OCI-LY7 (cell line): ENCODE measurements around the gene SLC2A8. TPM values are rescaled to one million over a fixed set of nuclear protein-coding genes. Genes with fewer than 3 reads are reported as not detected.
A peak's percentile ranks its signal among the peaks of the same experiment; 100 is the strongest.

ENCODE experiments used
- BruUV-seq: library from RNA; stranded (reverse); fragments of 400-500 nt; replicated peaks from 2 replicates; lab custom pipeline; 2021; lab: Mats Ljungman, UMichigan
- CTCF ChIA-PET: fragments of 300-600 bp; sonication (Branson Sonifier 250); formaldehyde crosslinking; loops from one replicate; lab custom pipeline; 2022; ENCODE audit warnings: antibody characterized with exemption; ENCODE audit not compliant: unreplicated experiment; lab: Charles Lee
- POLR2A ChIA-PET: fragments of 300-600 bp; sonication (Branson Sonifier 250); formaldehyde crosslinking; loops from one replicate; lab custom pipeline; 2022; ENCODE audit warnings: antibody characterized with exemption; lab: Charles Lee
- DNase-seq: peaks from one replicate; pipeline ENCODE4 v3.0.0-alpha.2; 2015; ENCODE audit warnings: low spot score
- H2AFZ ChIP-seq: fragments of 200-600 bp; sonication (generic), shearing (Covaris generic); 2 replicates; pipeline ENCODE4 v1.6.1; 2014; ENCODE audit warnings: mild to moderate bottlenecking, antibody characterized with exemption, low read length, moderate library complexity
- H3K27ac ChIP-seq: fragments of 200-600 bp; sonication (generic); 2 replicates; pipeline ENCODE4 v1.5.1; 2014; ENCODE audit warnings: mixed run types, low read depth, mild to moderate bottlenecking, moderate library complexity, low read length, inconsistent platforms; ENCODE audit not compliant: poor library complexity, severe bottlenecking
- H3K36me3 ChIP-seq: fragments of 200-600 bp; sonication (generic); 2 replicates; pipeline ENCODE4 v1.6.1; 2014; ENCODE audit warnings: mild to moderate bottlenecking, antibody characterized with exemption, low read length, moderate library complexity, mixed read lengths; ENCODE audit not compliant: insufficient read depth
- H3K4me1 ChIP-seq: fragments of 200-600 bp; sonication (generic); 2 replicates; pipeline ENCODE4 v1.5.1; 2014; ENCODE audit warnings: mild to moderate bottlenecking, low read length; ENCODE audit not compliant: insufficient read depth, poor library complexity, severe bottlenecking
- H3K4me2 ChIP-seq: fragments of 200-600 bp; sonication (generic); 2 replicates; pipeline ENCODE4 v1.6.1; 2014; ENCODE audit warnings: mild to moderate bottlenecking, low read length
- H3K4me3 ChIP-seq: fragments of 200-600 bp; sonication (generic); 2 replicates; pipeline ENCODE4 v1.5.1; 2014; ENCODE audit warnings: mild to moderate bottlenecking, low read depth, low read length; ENCODE audit not compliant: poor library complexity, severe bottlenecking
- H3K79me2 ChIP-seq: fragments of 200-600 bp; sonication (generic); 2 replicates; pipeline ENCODE4 v1.6.1; 2016; ENCODE audit warnings: low read depth, mild to moderate bottlenecking, low read length, moderate library complexity, mixed read lengths; ENCODE audit not compliant: insufficient read depth
- H3K9me2 ChIP-seq: fragments of 200-600 bp; sonication (generic); 2 replicates; pipeline ENCODE4 v1.6.1; 2016; ENCODE audit warnings: mild to moderate bottlenecking, low read length, mixed read lengths; ENCODE audit not compliant: insufficient read depth
- H3K9me3 ChIP-seq: fragments of 200-600 bp; sonication (generic); 2 replicates; pipeline ENCODE4 v1.6.1; 2014; ENCODE audit warnings: mild to moderate bottlenecking, mixed run types, low read length, mixed read lengths
- H4K20me1 ChIP-seq: fragments of 200-600 bp; sonication (generic); 2 replicates; pipeline ENCODE4 v1.6.1; 2014; ENCODE audit warnings: mild to moderate bottlenecking, antibody characterized with exemption, low read length, moderate library complexity, mixed read lengths; ENCODE audit not compliant: insufficient read depth
- EZH2phosphoT487 ChIP-seq: fragments of 200-600 bp; sonication (generic); IDR thresholded peaks from 2 replicates; pipeline ENCODE4 v1.6.1; 2018; ENCODE audit warnings: low read depth, borderline replicate concordance, mild to moderate bottlenecking, mixed run types, antibody characterized with exemption, low read length, moderate library complexity, mixed read lengths
- intact Hi-C: fragments of 100-400 bp; cut with micrococcal nuclease; formaldehyde crosslinking; loops from one replicate; pipeline ENCODE4 v1.10.0; 2022; ENCODE audit not compliant: unreplicated experiment
- total RNA-seq, 2 experiments: library from RNA; depleted of rRNA in 1 of 2; stranded (reverse); fragments of >200 nt in 1 of 2; shearing (Covaris generic) in 1 of 2; gene quantifications; 2 replicates each; pipeline ENCODE4 v1.2.3, GENCODE V29; 2014 to 2022
- TF ChIP-seq, protein P1 (sequence below): fragments of 200-600 bp; sonication (generic); conservative IDR thresholded peaks from 2 replicates; pipeline ENCODE4 v1.5.1; 2014; ENCODE audit warnings: mild to moderate bottlenecking, antibody characterized with exemption, low read length, moderate library complexity, mixed read lengths

Gene SLC2A8
- total RNA-seq, 2 experiments from 2014 or later = 11.9 to 19.6 TPM

DNA sequence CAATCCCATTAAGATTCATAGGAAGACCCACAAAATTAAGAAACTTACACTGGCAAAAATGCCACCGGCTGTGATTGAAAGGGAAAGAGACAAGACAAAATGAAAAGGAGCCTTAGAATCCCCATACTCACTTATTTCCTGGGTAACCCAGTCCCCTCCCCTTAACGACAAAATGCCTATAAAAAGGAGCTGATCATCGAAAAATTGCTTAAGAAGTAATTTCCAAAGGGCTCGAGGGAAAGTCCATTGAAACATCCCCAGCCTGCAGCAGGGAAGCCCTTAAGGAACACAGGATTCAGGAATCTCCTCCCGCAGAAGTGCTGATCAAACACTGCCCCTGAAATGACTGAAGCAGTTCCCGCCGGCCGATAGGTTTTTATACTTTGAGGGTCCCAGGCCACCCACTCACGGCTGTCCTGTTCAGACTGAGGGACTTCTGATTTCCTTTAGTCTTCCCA, 26.5 kb downstream of the SLC2A8 start:
- ChIA-PET POLR2A (interaction anchor here (0.6 to 1.3 kb wide), 5 partner anchors 13 to 902 kb away, joined by 3 to 5 read pairs (median 3); partner anchors contain the start of genes LRSAM1, RPL12 and SLC2A8), CTCF (interaction anchor here (0.6 kb wide), 1 partner anchor 503 kb away, joined by 3 read pairs; no protein-coding TSS in a partner anchor)
- no peaks in the 10 kb centered on the region for H4K20me1 ChIP-seq
- H3K9me3 ChIP-seq = no peaks in the 10 kb centered on the region
- peak overlapping the region; percentile 41 for H3K27ac ChIP-seq
- no peaks in the 10 kb centered on the region for H3K9me2 ChIP-seq
- BruUV-seq = TSS peak; percentile 83
- TF ChIP-seq, protein P1, sequence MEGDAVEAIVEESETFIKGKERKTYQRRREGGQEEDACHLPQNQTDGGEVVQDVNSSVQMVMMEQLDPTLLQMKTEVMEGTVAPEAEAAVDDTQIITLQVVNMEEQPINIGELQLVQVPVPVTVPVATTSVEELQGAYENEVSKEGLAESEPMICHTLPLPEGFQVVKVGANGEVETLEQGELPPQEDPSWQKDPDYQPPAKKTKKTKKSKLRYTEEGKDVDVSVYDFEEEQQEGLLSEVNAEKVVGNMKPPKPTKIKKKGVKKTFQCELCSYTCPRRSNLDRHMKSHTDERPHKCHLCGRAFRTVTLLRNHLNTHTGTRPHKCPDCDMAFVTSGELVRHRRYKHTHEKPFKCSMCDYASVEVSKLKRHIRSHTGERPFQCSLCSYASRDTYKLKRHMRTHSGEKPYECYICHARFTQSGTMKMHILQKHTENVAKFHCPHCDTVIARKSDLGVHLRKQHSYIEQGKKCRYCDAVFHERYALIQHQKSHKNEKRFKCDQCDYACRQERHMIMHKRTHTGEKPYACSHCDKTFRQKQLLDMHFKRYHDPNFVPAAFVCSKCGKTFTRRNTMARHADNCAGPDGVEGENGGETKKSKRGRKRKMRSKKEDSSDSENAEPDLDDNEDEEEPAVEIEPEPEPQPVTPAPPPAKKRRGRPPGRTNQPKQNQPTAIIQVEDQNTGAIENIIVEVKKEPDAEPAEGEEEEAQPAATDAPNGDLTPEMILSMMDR = peak; percentile 21; the same call in 1 of the 2 replicates
- TF ChIP-seq EZH2phosphoT487 = no peak
- peak overlapping the region; percentile 97 for H3K4me2 ChIP-seq
- DNase-seq = peak; percentile 17
- intact Hi-C loops = no loop called here
- H3K79me2 ChIP-seq = peaks cover 36% of the 10 kb centered on the region; the same call in 1 of the 2 replicates
- peaks cover 11% of the 10 kb centered on the region for H3K36me3 ChIP-seq
- H3K4me3 ChIP-seq = peak overlapping the region; percentile 84
- peak overlapping the region; percentile 96 for H2AFZ ChIP-seq
- H3K4me1 ChIP-seq = peaks cover 22% of the 10 kb centered on the region

DNA sequence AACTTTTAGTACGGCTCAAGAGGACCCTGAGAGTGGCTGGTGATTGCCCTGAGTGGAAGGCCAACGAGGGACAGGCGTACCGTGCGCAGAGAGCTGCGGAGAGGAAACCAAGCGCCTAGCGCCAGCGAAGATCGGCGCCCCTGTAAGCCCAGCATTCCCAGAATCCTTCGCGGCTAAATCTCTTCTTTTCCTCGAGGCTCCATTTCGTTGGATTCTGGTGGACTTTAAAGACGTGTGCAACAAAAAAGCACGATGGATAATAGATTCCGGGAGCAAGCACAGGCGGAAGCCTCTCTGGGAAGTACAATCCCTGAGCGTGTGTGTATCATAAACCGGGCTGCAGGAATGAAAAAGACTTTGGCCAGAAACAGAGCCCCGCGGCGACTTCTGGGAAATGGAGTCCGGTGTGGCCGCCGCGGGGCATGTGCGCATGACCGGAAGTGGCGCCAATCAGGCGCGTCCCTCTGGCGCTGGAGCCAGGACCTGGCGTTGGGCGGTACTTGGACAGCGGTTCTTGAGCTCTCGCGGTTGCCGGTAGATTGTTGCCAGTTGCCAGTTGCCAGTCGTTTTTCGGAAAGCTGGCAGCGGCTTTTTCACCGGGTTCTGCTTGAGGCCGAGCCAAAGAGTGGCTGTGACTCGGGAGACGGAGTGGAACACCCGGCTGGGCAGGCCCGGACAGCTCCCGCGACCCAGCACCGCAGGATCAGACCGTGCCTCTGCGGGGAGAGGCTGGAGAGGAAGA, 27.1 kb downstream of the SLC2A8 start, which contains the start of gene ZNF79:
TSS of gene ZNF79 (plus strand) at position 449 of the 742 bp plus-strand sequence. CDS start 406 bp downstream, outside the sequence.
- peaks cover 36% of the 10 kb centered on the region; the same call in 1 of the 2 replicates for H3K79me2 ChIP-seq
- H3K9me3 ChIP-seq = no peaks in the 10 kb centered on the region
- intact Hi-C loops = loop anchor here (1.0 to 2.0 kb wide), 3 partner anchors 27 to 209 kb away; partner anchors contain the start of genes LRSAM1, RPL12 and SLC2A8
- TF ChIP-seq, protein P1 = 0 out of 2 replicates have a peak, but pooled peaks have one; percentile 3
- no peak for TF ChIP-seq EZH2phosphoT487
- H3K4me3 ChIP-seq = peak within 1 kb of the TSS; percentile 84
- peaks cover 17% of the 10 kb centered on the region for H3K36me3 ChIP-seq
- ChIA-PET POLR2A (interaction anchor here (0.5 to 1.3 kb wide), 7 partner anchors 18 to 903 kb away, joined by 3 to 5 read pairs (median 3); partner anchors contain the start of genes LRSAM1, RPL12 and SLC2A8), CTCF (interaction anchor here (0.6 kb wide), 1 partner anchor 504 kb away, joined by 3 read pairs; no protein-coding TSS in a partner anchor)
- H3K27ac ChIP-seq = peak within 1 kb of the TSS; percentile 41
- DNase-seq = peak; percentile 89
- BruUV-seq = no TSS peak
- peaks cover 22% of the 10 kb centered on the region for H3K4me1 ChIP-seq
- H2AFZ ChIP-seq = peak within 1 kb of the TSS; percentile 96
- H4K20me1 ChIP-seq = no peaks in the 10 kb centered on the region
- no peaks in the 10 kb centered on the region for H3K9me2 ChIP-seq
- H3K4me2 ChIP-seq = peak within 1 kb of the TSS; percentile 97
